Gastroesophageal sphincter (tissue), 4 donors: ENCODE data around the gene TMBIM1. TPM values are rescaled to one million over a fixed set of nuclear protein-coding genes. Genes with fewer than 3 reads are reported as not detected.

ENCODE experiments used
- ATAC-seq: fragments of 150-250 bp; one replicate; pipeline ENCODE4 v1.9.1; 2016; ENCODE audit warnings: mild to moderate bottlenecking, moderate library complexity
- H3K27ac ChIP-seq, 4 donors: fragments of 200-600 bp; sonication (generic) in 3 of 4; 1 replicate in 3 of 4; 2 replicates in 1 of 4; pipeline ENCODE4 v1.5.1; 2016 to 2019
- H3K27me3 ChIP-seq: fragments of 200-600 bp; sonication (generic); one replicate; pipeline ENCODE4 v1.5.1; 2019
- H3K36me3 ChIP-seq, 2 donors: fragments of 200-600 bp; sonication (generic); one replicate each; pipeline ENCODE4 v1.5.1; 2019; ENCODE audit warnings: control low read depth in 1 of 2
- H3K4me1 ChIP-seq, 3 donors: fragments of 200-600 bp; sonication (generic); 1 replicate in 2 of 3; 2 replicates in 1 of 3; pipeline ENCODE4 v1.5.1; 2016 to 2019; ENCODE audit warnings: control low read depth in 2 of 3
- H3K4me3 ChIP-seq, 2 donors: fragments of 200-600 bp; sonication (generic); one replicate each; pipeline ENCODE4 v1.5.1; 2019; ENCODE audit warnings: mild to moderate bottlenecking in 1 of 2, moderate library complexity in 1 of 2
- H3K9me3 ChIP-seq, 3 donors: fragments of 200-600 bp; sonication (generic); one replicate each; pipeline ENCODE4 v1.5.1; 2017 to 2019; ENCODE audit warnings: control low read depth in 2 of 3
- CTCF ChIP-seq, 4 experiments: fragments of 200-600 bp in 2 of 4; fragments of 450-650 bp in 2 of 4; sonication (generic) in 1 of 4; IDR thresholded peaks; one replicate each; pipeline ENCODE4 v1.5.1; 2017 to 2019; ENCODE audit warnings: antibody characterized with exemption in 4 of 4, mild to moderate bottlenecking in 2 of 4, moderate library complexity in 2 of 4
- EP300 ChIP-seq: sonication (generic); formaldehyde crosslinking; IDR thresholded peaks from one replicate; pipeline ENCODE4 v1.6.1; 2017; ENCODE audit warnings: antibody characterized with exemption, mild to moderate bottlenecking
- POLR2A ChIP-seq, 2 donors: fragments of 450-650 bp; IDR thresholded peaks; one replicate each; pipeline ENCODE4 v1.6.1; 2017; ENCODE audit warnings: antibody characterized with exemption in 2 of 2, mild to moderate bottlenecking in 2 of 2, moderate library complexity in 1 of 2
- POLR2AphosphoS5 ChIP-seq: sonication (generic); formaldehyde crosslinking; IDR thresholded peaks from one replicate; pipeline ENCODE4 v1.6.1; 2017; ENCODE audit warnings: antibody characterized with exemption
- WGBS, 2 donors: methylation state at CpG; one replicate each; pipeline ENCODE4 v1.1.5; 2018; ENCODE audit warnings: low coverage in 1 of 2; 5-methylcytosine and 5-hydroxymethylcytosine counted together
- total RNA-seq, 4 donors: library from RNA; depleted of rRNA; stranded (reverse); fragments of >200 nt; gene quantifications; one replicate each; pipeline ENCODE4 v1.1.0, GENCODE V29; 2016

TMBIM1 gene
- total RNA-seq, 4 donors from 2014 or later = 152 to 245 (median 191) TPM

GRCh38 chr2:218265626-218266025 lies 26.7 kb downstream of the TMBIM1 start:
- no peak overlapping the region for H3K27ac ChIP-seq
- 68% methylated on average over 7 of the region's 8 CpGs; no CpG with 5 or more reads in 1 of the 2 donors for WGBS, 2 donors
- ATAC-seq = no peak

GRCh38 chr2:218264773-218265561 lies 27.3 kb downstream of the TMBIM1 start:
- no peak overlapping the region for H3K4me3 ChIP-seq
- peaks cover 0 to 71% (median 34%) of the 10 kb centered on the region in 3 donors for H3K4me1 ChIP-seq
- no CpG with 5 or more reads among the region's 22 CpGs for WGBS, 2 donors
- no peaks in the 10 kb centered on the region for H3K27me3 ChIP-seq
- TF ChIP-seq POLR2A (IDR thresholded peaks at IDR 0.05) (no peak), CTCF (IDR thresholded peaks at IDR 0.05) (no peak), EP300 (no peak), POLR2AphosphoS5 (no peak)
- H3K27ac ChIP-seq = no peak overlapping the region
- no peak for ATAC-seq
- H3K36me3 ChIP-seq = peaks cover 0 to 54% of the 10 kb centered on the region in 2 donors
- H3K9me3 ChIP-seq = no peaks in the 10 kb centered on the region

More at GRCh38 chr2:218265626-218266025, 26.7 kb downstream of the TMBIM1 start:
- Histone ChIP-seq H3K4me1 (peaks cover 0 to 66% (median 27%) of the 10 kb centered on the region in 3 donors), H3K27me3 (no peaks in the 10 kb centered on the region), H3K36me3 (peaks cover 0 to 54% of the 10 kb centered on the region in 2 donors), H3K9me3 (no peaks in the 10 kb centered on the region), H3K4me3 (no peak overlapping the region)
- TF ChIP-seq POLR2AphosphoS5 (no peak), CTCF (IDR thresholded peaks at IDR 0.05) (no peak), EP300 (no peak), POLR2A (IDR thresholded peaks at IDR 0.05) (no peak)

GRCh38 chr2:218263817-218264641 lies 28.3 kb downstream of the TMBIM1 start:
- Histone ChIP-seq H3K27ac (no peak overlapping the region), H3K4me3 (no peak overlapping the region), H3K9me3 (no peaks in the 10 kb centered on the region), H3K27me3 (no peaks in the 10 kb centered on the region), H3K4me1 (peaks cover 0 to 76% (median 41%) of the 10 kb centered on the region in 3 donors), H3K36me3 (peaks cover 0 to 54% of the 10 kb centered on the region in 2 donors)
- no peak for ATAC-seq
- 66 to 93% methylated on average over 3 to 9 of the region's 17 CpGs for WGBS, 2 donors
- no peak for TF ChIP-seq EP300
- TF ChIP-seq POLR2AphosphoS5 = no peak
- TF ChIP-seq POLR2A (IDR thresholded peaks at IDR 0.05) = no peak
- TF ChIP-seq CTCF (IDR thresholded peaks at IDR 0.05) = no peak

GRCh38 chr2:218262631-218263586 lies 29.4 kb downstream of the TMBIM1 start:
- 69 to 87% methylated on average over 3 to 13 of the region's 39 CpGs for WGBS, 2 donors
- Histone ChIP-seq H3K9me3 (no peaks in the 10 kb centered on the region), H3K27ac (no peak overlapping the region), H3K4me1 (peaks cover 0 to 74% (median 45%) of the 10 kb centered on the region in 3 donors), H3K4me3 (no peak overlapping the region), H3K36me3 (peaks cover 0 to 54% of the 10 kb centered on the region in 2 donors), H3K27me3 (no peaks in the 10 kb centered on the region)
- ATAC-seq = no peak
- no peak for TF ChIP-seq CTCF (IDR thresholded peaks at IDR 0.05)
- no peak for TF ChIP-seq POLR2AphosphoS5
